Natural killer cell (primary cell): ENCODE data around the gene RPL26. TPM values are rescaled to one million over a fixed set of nuclear protein-coding genes. Genes with fewer than 3 reads are reported as not detected.
"Not testable (repeated sequence)": the region's sequence is repeated elsewhere in the genome, so short reads cannot be mapped to it uniquely, and the experiment has no call there.

Experiments used
- ATAC-seq, 3 donors: fragments of 150-1000 bp in 2 of 3; fragments of 200-7000 bp in 1 of 3; cut with Tn5 transposase; 1 replicate in 1 of 3; 2 replicates in 2 of 3; pipeline ENCODE4 v1.10.0; 2021; ENCODE audit warnings: mild to moderate bottlenecking in 2 of 3, moderate library complexity in 2 of 3
- DNase-seq, 2 donors: peaks; one replicate each; pipeline versions ENCODE4 v3.0.0 to v3.0.0-alpha.2; 2013 to 2021; ENCODE audit warnings: mixed read lengths in 1 of 2
- H3K27ac ChIP-seq: one replicate; pipeline ENCODE4 v1.5.1; 2013; ENCODE audit warnings: mild to moderate bottlenecking, low read length
- H3K27me3 ChIP-seq: one replicate; pipeline ENCODE4 v1.6.1; 2013; ENCODE audit warnings: low read length; ENCODE audit not compliant: control insufficient read depth, insufficient read depth
- H3K36me3 ChIP-seq: one replicate; pipeline ENCODE4 v1.6.1; 2013; ENCODE audit warnings: low read length; ENCODE audit not compliant: control insufficient read depth, insufficient read depth
- H3K4me1 ChIP-seq: one replicate; pipeline ENCODE4 v1.6.1; 2013; ENCODE audit warnings: low read length; ENCODE audit not compliant: control insufficient read depth, insufficient read depth
- H3K4me3 ChIP-seq: one replicate; pipeline ENCODE4 v1.5.1; 2013; ENCODE audit warnings: low read length
- H3K9me3 ChIP-seq: one replicate; pipeline ENCODE4 v1.6.1; 2013; ENCODE audit warnings: low read length; ENCODE audit not compliant: control insufficient read depth, insufficient read depth
- H3K27ac Mint-ChIP-seq, 2 donors: one replicate each; pipeline ENCODE4 v1.8.0; 2022; ENCODE audit warnings: mild to moderate bottlenecking in 2 of 2, mixed read lengths in 2 of 2, moderate library complexity in 1 of 2
- H3K27me3 Mint-ChIP-seq, 2 donors: one replicate each; pipeline ENCODE4 v1.8.0; 2022; ENCODE audit warnings: low read depth in 2 of 2, mixed read lengths in 2 of 2
- H3K36me3 Mint-ChIP-seq: one replicate; pipeline ENCODE4 v1.8.0; 2022; ENCODE audit warnings: mixed read lengths
- H3K4me1 Mint-ChIP-seq, 2 donors: one replicate each; pipeline ENCODE4 v1.8.0; 2022; ENCODE audit warnings: mixed read lengths in 2 of 2
- H3K4me3 Mint-ChIP-seq: one replicate; pipeline ENCODE4 v1.8.0; 2022; ENCODE audit warnings: mild to moderate bottlenecking, moderate library complexity, mixed read lengths
- H3K9me3 Mint-ChIP-seq, 2 donors: one replicate each; pipeline ENCODE4 v1.8.0; 2022; ENCODE audit warnings: mixed read lengths in 2 of 2
- CTCF ChIP-seq: fragments of 200-600 bp; IDR thresholded peaks from one replicate; pipeline ENCODE4 v1.8.0; 2022; ENCODE audit warnings: antibody characterized with exemption
- WGBS: methylation state at CpG from one replicate; pipeline ENCODE4 v1.1.7; 2013; ENCODE audit warnings: missing lambda C conversion rate; ENCODE audit not compliant: insufficient coverage; 5-methylcytosine and 5-hydroxymethylcytosine counted together
- intact Hi-C: fragments of 100-400 bp; cut with micrococcal nuclease; formaldehyde crosslinking; loops from one replicate; pipeline ENCODE4 v1.14.2; 2022
- total RNA-seq, 4 donors: library from RNA; stranded (reverse); fragments of 120-200 nt in 1 of 4; gene quantifications; one replicate each; pipeline versions ENCODE4 v1.2.3 to v1.2.4, GENCODE V29; 2013 to 2022

Gene RPL26
- total RNA-seq, 3 donors from 2014 or later (not counting 1 experiment from before 2014, with no cell fraction given): 1,481 to 1,796 (median 1,628) TPM

DNA sequence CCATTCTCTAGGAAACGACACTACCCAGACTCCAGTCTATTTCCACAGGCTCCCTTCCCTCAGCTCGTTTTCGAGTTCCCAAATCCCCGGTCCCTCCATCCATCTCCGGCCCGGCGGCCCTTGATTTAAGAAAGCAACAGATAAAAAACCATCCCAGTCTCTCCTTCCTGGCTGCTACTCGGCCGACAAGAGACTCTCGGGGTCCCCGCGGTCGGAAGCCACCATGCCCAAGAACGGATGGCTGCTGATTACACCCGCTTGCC, 182 bp downstream of the RPL26 start:
- 0% methylated on average over 15 of the region's 15 CpGs for WGBS
- H3K27ac Mint-ChIP-seq: peak overlapping the region; percentile 89 to 98
- peaks cover 39% of the 10 kb centered on the region for H3K4me1 ChIP-seq
- no peak for DNase-seq
- ATAC-seq: peak in 1 of 3 donors; percentile 1
- H3K4me3 ChIP-seq: peak overlapping the region; percentile 56
- H3K4me1 Mint-ChIP-seq: peaks cover 51 to 60% of the 10 kb centered on the region in 2 donors
- TF ChIP-seq CTCF: no peak
- H3K9me3 Mint-ChIP-seq: no peaks in the 10 kb centered on the region
- H3K36me3 Mint-ChIP-seq: peaks cover 14% of the 10 kb centered on the region
- peaks cover 37% of the 10 kb centered on the region for H3K36me3 ChIP-seq
- peaks cover 0 to 4% of the 10 kb centered on the region in 2 donors for H3K27me3 Mint-ChIP-seq
- H3K9me3 ChIP-seq: no peaks in the 10 kb centered on the region
- H3K4me3 Mint-ChIP-seq: peak overlapping the region; percentile 99
- intact Hi-C loops: loop anchor here (5.0 to 10.0 kb wide), 2 partner anchors 54 to 362 kb away; partner anchors contain the start of genes CCDC42 and NDEL1
- peak overlapping the region; percentile 46 for H3K27ac ChIP-seq
- no peaks in the 10 kb centered on the region for H3K27me3 ChIP-seq

DNA sequence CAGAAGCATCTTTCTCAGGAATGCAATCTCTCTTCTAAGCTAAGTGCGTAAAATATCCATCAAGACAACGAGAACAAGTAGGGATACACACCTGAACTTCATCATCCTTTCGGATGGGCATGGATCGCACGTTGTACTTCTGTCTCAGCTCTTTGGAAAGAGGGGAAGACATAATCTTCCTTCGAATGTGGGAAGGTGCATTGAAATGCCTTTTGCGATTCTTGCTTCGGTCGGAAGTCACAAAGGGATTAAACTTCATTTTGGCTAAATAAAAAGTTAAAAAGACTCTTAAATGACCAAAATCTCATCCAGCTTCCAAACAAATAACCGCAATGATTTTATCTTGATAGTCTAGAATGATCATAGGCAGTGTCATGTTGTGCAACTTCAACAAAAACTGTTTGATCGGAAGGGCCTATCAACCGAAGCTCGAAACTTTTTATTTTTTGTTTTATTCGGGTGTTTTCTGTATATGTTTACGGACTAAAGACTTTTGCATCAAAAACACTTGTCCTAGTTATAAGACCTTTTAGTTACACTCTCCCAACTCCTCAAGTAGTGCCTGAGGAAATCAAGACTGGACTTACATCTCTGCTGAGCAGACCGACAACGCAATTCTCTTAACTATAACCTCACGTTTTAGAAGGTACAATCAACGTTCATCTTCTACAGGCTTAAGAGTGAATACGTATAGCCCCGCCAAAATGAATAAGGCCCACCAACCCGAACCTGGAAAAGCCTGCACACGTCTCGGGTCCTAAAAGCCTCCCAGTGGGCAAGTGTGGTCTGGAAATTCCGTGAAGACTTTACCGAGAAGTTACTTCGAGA, 727 bp downstream of the RPL26 start:
- WGBS: 19% methylated on average over 24 of the region's 27 CpGs
- peaks cover 50 to 57% of the 10 kb centered on the region in 2 donors for H3K4me1 Mint-ChIP-seq
- no peaks in the 10 kb centered on the region for H3K9me3 Mint-ChIP-seq
- H3K27ac Mint-ChIP-seq: peak overlapping the region; percentile 89 to 98
- peak in 1 of 2 donors; percentile 41 for DNase-seq
- no peaks in the 10 kb centered on the region for H3K27me3 ChIP-seq
- peak overlapping the region; percentile 46 for H3K27ac ChIP-seq
- no peaks in the 10 kb centered on the region for H3K9me3 ChIP-seq
- peak overlapping the region; percentile 56 for H3K4me3 ChIP-seq
- peaks cover 0 to 4% of the 10 kb centered on the region in 2 donors for H3K27me3 Mint-ChIP-seq
- peak overlapping the region; percentile 99 for H3K4me3 Mint-ChIP-seq
- H3K36me3 ChIP-seq: peaks cover 43% of the 10 kb centered on the region
- peaks cover 14% of the 10 kb centered on the region for H3K36me3 Mint-ChIP-seq
- intact Hi-C loops: loop anchor here (5.0 to 10.0 kb wide), 2 partner anchors 55 to 363 kb away; partner anchors contain the start of genes CCDC42 and NDEL1
- H3K4me1 ChIP-seq: peaks cover 33% of the 10 kb centered on the region
- TF ChIP-seq CTCF: no peak
- ATAC-seq: no peak

DNA sequence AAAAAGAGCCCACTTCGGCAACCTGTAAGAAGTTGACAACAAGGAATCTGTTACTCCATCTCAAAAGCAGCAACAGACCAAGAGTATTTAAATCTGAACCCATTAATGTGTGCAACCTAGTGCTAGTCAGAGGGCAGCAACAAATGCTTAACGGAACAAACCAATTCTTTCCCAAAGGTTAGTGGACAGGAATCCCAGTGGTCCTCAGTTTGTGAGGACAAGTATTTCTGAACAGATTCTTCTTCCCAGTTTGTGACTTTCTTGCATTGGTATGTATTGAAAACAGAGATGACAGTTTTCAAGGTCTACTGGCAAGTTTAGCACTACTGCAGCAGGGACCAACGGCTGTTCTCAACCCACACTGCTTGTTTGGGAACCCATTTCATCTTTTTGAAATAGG, 2.9 kb downstream of the RPL26 start:
- peak overlapping the region; percentile 50 for H3K4me3 Mint-ChIP-seq
- Histone ChIP-seq H3K4me3 (no peak overlapping the region), H3K27ac (no peak overlapping the region), H3K9me3 (no peaks in the 10 kb centered on the region), H3K27me3 (no peaks in the 10 kb centered on the region), H3K36me3 (peaks cover 48% of the 10 kb centered on the region), H3K4me1 (peaks cover 44% of the 10 kb centered on the region)
- TF ChIP-seq CTCF: no peak
- no peaks in the 10 kb centered on the region for H3K27me3 Mint-ChIP-seq
- 84% methylated on average over 2 of the region's 3 CpGs for WGBS
- intact Hi-C loops: loop anchor here (5.0 to 10.0 kb wide), 2 partner anchors 57 to 365 kb away; partner anchors contain the start of genes CCDC42 and NDEL1
- H3K4me1 Mint-ChIP-seq: peaks cover 62 to 63% of the 10 kb centered on the region in 2 donors
- no peaks in the 10 kb centered on the region for H3K9me3 Mint-ChIP-seq
- peaks cover 14% of the 10 kb centered on the region for H3K36me3 Mint-ChIP-seq
- DNase-seq (no peak), ATAC-seq (no peak)
- no peak overlapping the region for H3K27ac Mint-ChIP-seq

GRCh38 chr17:8378117-8378516, 4.9 kb downstream of the RPL26 start:
- H3K4me3 ChIP-seq, intact Hi-C loops, DNase-seq, H3K9me3 Mint-ChIP-seq, H3K27me3 ChIP-seq, H3K27me3 Mint-ChIP-seq, H3K9me3 ChIP-seq, ATAC-seq, H3K27ac ChIP-seq: not testable (repeated sequence)
- H3K4me1 ChIP-seq: peaks cover 34% of the 10 kb centered on the region
- Mint-ChIP-seq H3K36me3 (peaks cover 14% of the 10 kb centered on the region), H3K27ac (peak overlapping the region in 1 of 2 donors; percentile 79), H3K4me1 (peaks cover 49 to 50% of the 10 kb centered on the region in 2 donors), H3K4me3 (peak overlapping the region; percentile 69)
- H3K36me3 ChIP-seq: peaks cover 48% of the 10 kb centered on the region
- WGBS: 88% methylated on average over 8 of the region's 8 CpGs
